C4-2B (cell line): ENCODE measurements around the gene STAG1.

ENCODE experiments used
- ZFX ChIP-seq: fragments of 450-650 bp; IDR thresholded peaks from 2 replicates; pipeline ENCODE4 v1.6.1; 2017
- TF ChIP-seq, protein P1 (sequence below): fragments of 450-650 bp; conservative IDR thresholded peaks from 2 replicates; pipeline ENCODE4 v1.5.1; 2017; ENCODE audit warnings: mild to moderate bottlenecking

DNA sequence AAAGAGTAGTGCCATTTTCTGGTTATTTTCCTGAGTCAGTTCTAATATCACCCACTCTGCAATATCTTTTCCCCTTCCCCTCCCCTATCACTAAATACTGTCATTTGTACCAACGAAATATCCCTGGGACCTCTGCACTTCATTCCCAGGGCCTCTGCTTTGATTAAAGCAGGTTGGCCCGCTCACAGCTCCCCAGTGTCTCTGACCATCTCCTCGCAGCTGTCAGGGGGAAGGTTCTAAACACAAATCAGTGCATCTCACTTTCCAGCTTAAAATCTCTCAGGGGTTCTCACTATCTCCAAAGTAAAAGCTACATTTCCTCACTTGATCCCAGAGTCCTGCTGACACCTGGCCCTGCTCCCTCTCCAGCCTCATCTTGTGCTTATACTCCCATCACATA is 38.6 kb upstream of the STAG1 start:
- TF ChIP-seq, protein P1, sequence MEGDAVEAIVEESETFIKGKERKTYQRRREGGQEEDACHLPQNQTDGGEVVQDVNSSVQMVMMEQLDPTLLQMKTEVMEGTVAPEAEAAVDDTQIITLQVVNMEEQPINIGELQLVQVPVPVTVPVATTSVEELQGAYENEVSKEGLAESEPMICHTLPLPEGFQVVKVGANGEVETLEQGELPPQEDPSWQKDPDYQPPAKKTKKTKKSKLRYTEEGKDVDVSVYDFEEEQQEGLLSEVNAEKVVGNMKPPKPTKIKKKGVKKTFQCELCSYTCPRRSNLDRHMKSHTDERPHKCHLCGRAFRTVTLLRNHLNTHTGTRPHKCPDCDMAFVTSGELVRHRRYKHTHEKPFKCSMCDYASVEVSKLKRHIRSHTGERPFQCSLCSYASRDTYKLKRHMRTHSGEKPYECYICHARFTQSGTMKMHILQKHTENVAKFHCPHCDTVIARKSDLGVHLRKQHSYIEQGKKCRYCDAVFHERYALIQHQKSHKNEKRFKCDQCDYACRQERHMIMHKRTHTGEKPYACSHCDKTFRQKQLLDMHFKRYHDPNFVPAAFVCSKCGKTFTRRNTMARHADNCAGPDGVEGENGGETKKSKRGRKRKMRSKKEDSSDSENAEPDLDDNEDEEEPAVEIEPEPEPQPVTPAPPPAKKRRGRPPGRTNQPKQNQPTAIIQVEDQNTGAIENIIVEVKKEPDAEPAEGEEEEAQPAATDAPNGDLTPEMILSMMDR = no peak
- no peak for TF ChIP-seq ZFX
